CD4-positive, alpha-beta T cell treated with Interleukin-6 at 100 ng/mL for 8 hours (primary cell): ENCODE results near the gene POLR2J3.
"Not testable (repeated sequence)": the region's sequence is repeated elsewhere in the genome, so short reads cannot be mapped to it uniquely, and the experiment has no call there.

Source experiments
- DNase-seq: peaks from one replicate; pipeline ENCODE4 v3.0.0-alpha.2; 2020; ENCODE audit warnings: mixed read lengths, low spot score

POLR2J3 gene

DNA sequence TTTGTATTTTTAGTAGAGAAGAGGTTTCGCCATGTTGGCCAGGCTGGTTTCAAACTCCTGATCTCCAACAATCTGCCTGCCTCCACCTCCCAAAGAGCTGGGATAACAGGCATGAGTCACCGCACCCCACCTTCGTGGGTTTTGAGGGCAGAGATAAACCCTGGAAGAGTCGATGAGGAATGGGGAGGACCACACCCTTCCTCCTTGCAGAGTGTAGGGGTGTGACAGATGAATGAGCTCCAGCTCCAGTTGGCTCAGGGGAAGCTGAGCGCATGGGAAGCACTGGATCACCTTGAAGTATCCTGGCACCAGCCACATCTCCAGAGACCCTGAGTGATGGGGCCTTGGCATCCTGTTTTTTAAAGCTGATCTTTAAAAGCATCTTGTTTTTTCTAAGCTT lies 11.1 kb upstream of the POLR2J3 start:
- not testable (repeated sequence) for DNase-seq

DNA sequence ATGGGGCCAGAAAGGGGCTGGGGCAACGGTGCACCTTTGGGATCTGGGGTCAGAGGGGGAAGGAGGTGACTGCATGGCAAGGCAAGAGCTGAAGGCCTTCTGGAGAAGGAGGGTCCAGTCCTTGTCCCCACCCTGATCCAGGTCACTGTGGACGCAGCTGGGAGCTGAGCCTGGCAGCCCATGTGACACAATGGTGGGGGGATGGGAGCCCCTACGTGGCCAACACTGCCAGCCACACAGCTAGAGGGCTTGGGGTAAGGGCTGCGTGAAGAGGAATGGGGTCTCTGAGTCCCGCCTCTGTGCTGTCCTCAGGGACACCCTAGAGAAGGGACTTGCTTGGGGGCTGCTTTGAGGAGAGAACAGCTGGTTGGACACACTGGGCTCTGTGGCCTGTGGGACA lies 9.3 kb upstream of the POLR2J3 start:
- not testable (repeated sequence) for DNase-seq

GRCh38 chr7:102578486-102578885 lies 6.1 kb upstream of the POLR2J3 start:
- DNase-seq = not testable (repeated sequence)

DNA sequence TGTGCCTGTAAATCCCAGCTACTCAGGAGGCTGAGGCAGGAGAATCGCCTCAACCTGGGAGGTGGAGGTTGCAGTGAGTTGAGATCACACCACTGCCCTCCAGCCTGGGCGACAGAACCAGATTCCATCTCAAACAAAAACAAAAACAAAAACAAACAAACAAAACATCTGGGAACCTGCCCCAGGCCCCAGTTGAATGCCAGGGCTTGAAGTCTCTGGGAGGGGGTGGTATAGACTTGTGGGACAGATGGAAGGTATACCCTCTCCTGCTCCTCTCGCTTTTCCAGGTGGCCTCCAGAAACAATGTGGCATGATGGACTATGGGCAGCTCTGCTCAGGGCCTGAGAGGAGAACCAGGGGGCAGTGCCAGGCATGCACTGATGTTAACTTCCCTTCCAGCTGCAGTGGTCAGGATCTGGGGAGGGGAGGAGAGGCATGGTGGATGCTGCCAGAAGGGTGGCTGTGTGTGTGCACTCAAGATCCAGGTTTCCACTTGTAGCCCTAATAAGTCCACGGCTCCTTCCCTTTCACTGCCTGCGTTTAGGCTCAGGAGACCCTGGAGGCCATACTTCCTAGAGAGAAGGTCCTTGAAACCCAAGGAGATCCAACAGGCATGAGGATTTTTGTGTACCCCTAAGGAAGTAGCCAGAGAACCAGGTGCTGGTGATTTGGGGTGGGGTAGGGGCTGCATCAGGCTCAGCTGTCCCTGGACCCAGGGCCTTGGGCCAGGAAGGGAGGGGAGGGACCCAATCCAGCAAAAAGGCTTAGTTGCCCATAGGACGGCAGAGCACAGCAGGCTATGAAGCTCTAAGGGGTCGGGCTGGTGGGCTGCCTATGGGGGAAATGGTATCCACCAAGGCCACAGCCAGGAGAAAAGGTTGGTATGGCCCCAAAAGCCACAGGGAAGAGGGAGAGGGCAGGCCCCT lies 5.2 kb upstream of the POLR2J3 start:
- DNase-seq = not testable (repeated sequence)

DNA sequence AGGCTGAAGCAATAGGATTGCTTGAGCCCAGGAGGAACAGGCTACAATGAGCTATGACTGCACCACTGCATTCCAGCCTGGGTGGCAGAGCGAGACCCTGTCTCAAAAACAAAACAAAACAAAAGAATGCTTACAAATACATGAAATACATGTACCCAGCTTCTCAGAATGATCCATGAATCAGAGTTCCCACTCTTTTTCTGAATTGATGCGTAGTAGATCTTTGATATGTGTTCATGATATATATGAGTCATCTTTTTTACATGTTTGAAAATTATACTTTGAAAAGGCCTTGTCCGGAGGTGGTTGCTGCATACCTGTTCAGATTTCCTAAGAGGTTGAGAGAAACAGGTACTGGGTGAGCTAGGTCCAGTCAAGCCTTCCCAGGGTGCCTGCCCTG lies 4.0 kb upstream of the POLR2J3 start:
- not testable (repeated sequence) for DNase-seq

GRCh38 chr7:102574607-102575006 lies 2.2 kb upstream of the POLR2J3 start:
- not testable (repeated sequence) for DNase-seq

DNA sequence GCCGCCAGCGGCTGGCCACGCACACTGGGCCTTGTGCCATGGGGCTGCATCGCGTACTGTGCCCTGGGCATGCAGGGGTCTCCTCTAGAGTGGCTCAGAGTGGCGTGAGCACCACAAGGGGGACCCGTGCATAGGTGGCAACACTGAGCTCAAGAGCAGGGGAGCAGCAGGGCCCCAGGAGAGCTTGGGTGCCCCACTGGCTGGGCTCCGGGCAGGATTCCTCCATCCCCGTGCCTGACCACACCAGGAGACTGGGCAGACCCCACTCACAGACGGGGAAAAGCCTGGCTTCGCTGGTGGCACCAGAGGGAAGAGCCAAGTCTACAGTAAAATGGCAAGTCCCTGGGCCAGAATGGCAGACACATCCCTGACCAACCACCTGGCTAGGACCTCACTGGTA lies 3.8 kb downstream of the POLR2J3 start:
- DNase-seq = not testable (repeated sequence)

GRCh38 chr7:102550808-102551422 lies 21.5 kb downstream of the POLR2J3 start, which contains the start of gene SPDYE2:
TSS of gene SPDYE2 (plus strand) at chr7:102551226. CDS start at chr7:102553256, 2,030 bp downstream.
- DNase-seq = not testable (repeated sequence)

DNA sequence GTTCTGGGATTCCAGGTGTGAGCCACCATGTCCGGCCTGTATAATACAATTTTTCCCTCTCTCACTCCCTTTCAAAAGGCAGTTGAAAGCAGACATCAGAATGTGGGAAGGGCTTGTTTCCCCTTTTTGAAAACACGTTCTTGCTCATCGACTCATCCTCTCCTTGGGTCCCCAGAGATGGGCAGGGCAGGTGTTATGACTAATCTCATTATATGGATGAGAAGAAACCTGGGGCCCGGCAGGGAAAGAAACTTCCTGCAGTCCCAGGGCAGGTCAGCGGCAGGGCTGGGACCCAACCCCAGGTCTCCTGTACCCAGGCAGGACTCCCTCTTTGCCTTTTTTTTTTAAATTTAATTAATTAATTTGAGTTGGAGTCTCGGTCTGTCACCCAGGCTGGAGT lies 26.0 kb downstream of the POLR2J3 start:
- not testable (repeated sequence) for DNase-seq

- DNase-seq = not testable (repeated sequence)
These were observed 27.1 kb downstream of the POLR2J3 start for GRCh38 chr7:102545288-102545687.

DNA sequence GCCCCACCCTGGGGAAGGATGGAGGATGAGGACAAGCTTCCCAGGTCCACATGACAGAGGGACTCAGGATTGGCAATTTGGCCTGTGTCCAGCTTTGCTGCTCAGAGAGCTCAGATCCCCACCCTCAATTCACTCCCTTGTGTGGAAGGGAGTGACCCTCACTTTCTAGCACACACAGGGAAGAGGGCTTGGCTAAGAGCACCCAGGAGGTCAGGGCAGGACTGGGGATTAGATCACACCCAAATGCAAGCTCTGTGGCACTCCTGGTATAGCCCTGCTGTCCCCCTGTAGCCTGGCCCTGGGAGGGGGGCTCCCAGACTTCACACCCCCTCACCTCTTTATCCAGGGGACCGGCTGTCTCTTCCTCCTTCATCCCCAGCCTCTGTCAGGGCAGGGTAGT lies 28.0 kb downstream of the POLR2J3 start:
- DNase-seq = not testable (repeated sequence)

DNA sequence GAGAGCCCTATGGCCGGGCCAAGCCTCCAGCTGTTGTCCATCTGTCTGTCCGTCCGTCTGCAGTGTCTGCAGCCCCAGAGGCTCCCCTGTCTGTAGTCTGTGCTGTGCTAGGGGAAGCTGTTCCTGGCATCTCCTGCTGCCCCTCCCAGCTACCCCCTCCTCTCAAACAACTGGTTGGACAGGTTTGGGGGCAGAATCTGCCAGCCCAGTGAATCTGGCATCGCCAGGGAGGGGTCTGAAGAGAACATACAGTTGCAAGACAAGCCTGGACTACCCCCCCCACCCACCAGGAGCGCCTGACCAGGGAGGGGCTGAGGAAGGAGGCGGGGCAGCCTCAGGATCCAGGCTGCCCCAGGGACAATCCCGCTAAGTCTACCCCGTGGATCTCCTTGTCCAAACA lies 28.8 kb downstream of the POLR2J3 start, which contains the start of gene UPK3BL2:
Gene UPK3BL2, minus strand, starts transcription at position 101 of the 400 bp plus-strand sequence. Its CDS starts 60 bp downstream, at position 41.
- not testable (repeated sequence) for DNase-seq

GRCh38 chr7:102542771-102543170 lies 29.6 kb downstream of the POLR2J3 start:
- DNase-seq = not testable (repeated sequence)

DNA sequence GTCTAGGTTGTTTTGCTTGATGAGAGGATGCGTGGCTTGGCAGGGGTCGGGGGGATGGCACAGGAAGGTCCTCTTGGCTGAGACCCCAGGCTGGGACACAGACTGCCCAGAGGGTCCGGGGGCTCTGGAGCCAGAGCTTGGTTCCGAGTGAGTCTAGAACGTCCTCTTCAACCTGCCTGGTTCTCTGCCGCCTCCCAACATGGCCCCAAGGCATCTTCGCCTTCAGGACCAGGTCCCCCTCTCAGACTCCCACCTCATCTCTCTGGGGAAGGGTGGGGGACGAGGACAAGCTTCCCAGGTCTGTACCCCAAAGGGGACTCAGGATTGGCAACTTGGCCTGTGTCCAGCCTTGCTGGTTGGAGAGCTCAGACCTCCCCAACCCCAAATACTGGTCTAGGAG lies 30.3 kb downstream of the POLR2J3 start:
- DNase-seq = not testable (repeated sequence)

GRCh38 chr7:102540604-102541003 lies 31.8 kb downstream of the POLR2J3 start:
- DNase-seq = not testable (repeated sequence)

- DNase-seq = not testable (repeated sequence)
These were observed 37.2 kb downstream of the POLR2J3 start for GRCh38 chr7:102535062-102535615.

DNA sequence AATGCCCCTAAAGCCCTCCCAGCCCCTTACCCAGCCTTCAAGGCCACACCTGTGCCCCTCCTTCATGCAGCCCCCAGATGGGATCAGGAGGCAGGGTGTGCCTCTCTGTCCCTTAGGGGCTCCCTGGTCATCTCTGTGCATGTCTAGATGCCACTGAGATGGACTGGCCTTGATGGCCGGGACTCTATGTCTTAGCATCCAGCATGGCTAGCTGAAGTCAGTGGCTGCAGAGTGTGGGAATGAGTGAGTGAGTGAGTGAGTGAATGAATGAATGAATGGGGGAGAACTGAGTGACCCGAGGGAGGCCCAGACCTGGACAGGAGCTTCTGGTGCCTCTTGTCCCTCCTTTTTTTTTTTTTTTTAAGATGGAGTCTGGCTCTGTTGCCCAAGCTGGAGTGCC lies 40.3 kb downstream of the POLR2J3 start:
- not testable (repeated sequence) for DNase-seq

DNA sequence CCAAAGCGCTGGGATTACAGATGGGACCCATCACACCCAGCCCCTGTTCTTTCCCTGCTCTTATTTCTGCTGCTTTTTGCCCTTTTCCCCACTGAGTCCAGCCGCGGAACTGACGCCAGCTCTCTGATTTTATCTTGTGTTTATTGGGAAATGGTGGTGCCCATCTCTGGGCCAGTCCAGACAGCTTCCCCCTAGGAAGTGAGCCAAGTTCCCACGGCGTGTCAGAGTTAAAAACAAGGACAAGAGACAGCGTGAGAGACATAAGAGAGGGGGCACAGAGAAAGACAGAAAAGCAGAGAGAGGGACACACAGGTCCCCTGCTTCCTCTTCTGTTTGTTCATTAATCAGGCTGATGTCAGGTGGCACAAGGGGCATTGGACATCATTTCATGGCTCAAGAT lies 40.8 kb downstream of the POLR2J3 start:
- not testable (repeated sequence) for DNase-seq

- DNase-seq = not testable (repeated sequence)
These were observed 44.3 kb downstream of the POLR2J3 start for GRCh38 chr7:102527822-102528793.

DNA sequence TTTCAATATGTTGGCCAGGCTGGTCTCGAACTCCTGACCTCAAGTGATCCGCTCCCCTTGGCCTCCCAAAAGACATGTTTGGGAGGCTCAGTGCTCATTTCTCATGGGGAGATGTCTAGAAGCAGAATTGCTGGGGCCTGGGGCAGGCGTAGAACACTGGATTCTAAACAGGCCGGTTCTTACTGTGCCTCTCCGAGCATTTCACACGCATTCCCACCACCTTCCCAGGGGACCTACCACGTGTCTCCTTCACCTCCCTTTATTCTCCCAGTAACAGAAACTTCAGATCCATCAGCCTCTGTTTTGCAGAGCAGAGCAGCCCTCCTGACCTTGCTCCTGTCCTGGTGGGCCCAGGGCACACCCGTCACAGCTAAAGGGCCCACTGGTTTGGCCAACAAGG lies 45.2 kb downstream of the POLR2J3 start:
- DNase-seq = not testable (repeated sequence)

GRCh38 chr7:102524803-102525202 lies 47.6 kb downstream of the POLR2J3 start:
- DNase-seq = not testable (repeated sequence)
